Epithelial cell of esophagus (primary cell): ENCODE data around the gene VGLL4.

Source experiments
- DNase-seq: peaks from one replicate; pipeline ENCODE4 v3.0.0; 2010; ENCODE audit warnings: low read depth
- H3K4me3 ChIP-seq: 2 replicates; pipeline ENCODE4 v1.5.1; 2011; ENCODE audit warnings: mild to moderate bottlenecking, low read length, control low read depth
- TF ChIP-seq, protein P1 (sequence below): IDR thresholded peaks from 2 replicates; pipeline ENCODE4 v1.5.1; 2011; ENCODE audit warnings: low read depth, mild to moderate bottlenecking, low read length, control low read depth, inconsistent platforms; ENCODE audit not compliant: insufficient read depth; ENCODE audit errors: missing control alignments

VGLL4 gene

GRCh38 chr3:11607816-11608215 lies 35.9 kb downstream of the VGLL4 start:
- TF ChIP-seq, protein P1, sequence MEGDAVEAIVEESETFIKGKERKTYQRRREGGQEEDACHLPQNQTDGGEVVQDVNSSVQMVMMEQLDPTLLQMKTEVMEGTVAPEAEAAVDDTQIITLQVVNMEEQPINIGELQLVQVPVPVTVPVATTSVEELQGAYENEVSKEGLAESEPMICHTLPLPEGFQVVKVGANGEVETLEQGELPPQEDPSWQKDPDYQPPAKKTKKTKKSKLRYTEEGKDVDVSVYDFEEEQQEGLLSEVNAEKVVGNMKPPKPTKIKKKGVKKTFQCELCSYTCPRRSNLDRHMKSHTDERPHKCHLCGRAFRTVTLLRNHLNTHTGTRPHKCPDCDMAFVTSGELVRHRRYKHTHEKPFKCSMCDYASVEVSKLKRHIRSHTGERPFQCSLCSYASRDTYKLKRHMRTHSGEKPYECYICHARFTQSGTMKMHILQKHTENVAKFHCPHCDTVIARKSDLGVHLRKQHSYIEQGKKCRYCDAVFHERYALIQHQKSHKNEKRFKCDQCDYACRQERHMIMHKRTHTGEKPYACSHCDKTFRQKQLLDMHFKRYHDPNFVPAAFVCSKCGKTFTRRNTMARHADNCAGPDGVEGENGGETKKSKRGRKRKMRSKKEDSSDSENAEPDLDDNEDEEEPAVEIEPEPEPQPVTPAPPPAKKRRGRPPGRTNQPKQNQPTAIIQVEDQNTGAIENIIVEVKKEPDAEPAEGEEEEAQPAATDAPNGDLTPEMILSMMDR, result no peak
- DNase-seq, result peak; percentile 65
- H3K4me3 ChIP-seq, result no peak overlapping the region

GRCh38 chr3:11606865-11607440 lies 36.8 kb downstream of the VGLL4 start:
- H3K4me3 ChIP-seq, result no peak overlapping the region
- peak; percentile 76 for DNase-seq
- TF ChIP-seq, protein P1, result no peak

DNA sequence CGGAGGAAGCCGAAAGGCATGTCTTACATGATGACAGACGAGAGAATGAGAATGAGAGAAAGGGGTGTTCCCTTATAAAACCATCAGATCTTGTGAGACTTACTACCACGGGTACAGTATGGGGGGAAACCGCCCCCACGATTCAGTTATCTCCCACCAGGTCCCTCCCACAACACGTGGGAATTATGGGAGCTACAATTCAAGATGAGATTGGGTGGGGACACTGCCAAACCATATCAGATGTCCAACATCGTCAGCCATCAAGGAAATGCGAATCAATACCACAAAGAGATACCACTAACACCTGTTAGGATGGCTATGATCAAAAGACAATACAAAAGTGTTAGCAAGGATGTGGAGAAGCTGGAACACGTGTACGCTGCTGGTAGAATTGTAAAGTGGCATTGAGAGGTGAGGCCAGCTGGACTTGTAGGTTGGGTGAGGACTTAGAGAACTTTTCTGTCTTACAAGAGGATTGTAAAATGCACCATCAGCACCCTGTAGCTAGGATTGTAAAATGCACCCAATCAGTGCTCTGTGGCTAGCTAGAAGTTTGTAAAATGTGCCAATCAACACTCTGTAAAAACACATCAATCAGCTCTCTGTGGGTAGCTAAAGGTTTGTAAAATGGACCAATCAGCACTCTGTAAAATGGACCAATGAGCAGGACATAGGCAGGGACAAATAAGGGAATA lies 37.5 kb downstream of the VGLL4 start:
- DNase-seq, result no peak
- no peak overlapping the region for H3K4me3 ChIP-seq
- TF ChIP-seq, protein P1, result no peak

DNA sequence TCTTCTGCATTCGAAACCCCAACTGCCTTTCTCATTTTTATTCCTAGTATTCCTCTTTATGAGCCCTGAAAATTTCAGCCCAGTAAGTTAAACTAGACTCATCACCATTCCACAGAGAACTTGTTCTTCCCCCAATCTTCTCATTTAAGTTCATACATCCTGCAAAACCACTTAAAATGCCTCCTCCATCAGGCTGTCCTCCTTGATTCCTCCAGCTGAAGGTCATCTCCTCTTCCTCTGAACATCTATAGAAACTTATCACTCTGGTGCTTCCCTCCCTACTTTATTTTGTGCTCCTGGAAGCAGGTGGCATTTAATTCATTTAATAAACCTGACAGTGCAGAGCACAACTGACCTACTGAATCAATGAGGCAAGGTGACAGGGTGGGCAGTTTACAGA lies 38.3 kb downstream of the VGLL4 start:
- TF ChIP-seq, protein P1, result no peak
- no peak overlapping the region for H3K4me3 ChIP-seq
- no peak for DNase-seq

DNA sequence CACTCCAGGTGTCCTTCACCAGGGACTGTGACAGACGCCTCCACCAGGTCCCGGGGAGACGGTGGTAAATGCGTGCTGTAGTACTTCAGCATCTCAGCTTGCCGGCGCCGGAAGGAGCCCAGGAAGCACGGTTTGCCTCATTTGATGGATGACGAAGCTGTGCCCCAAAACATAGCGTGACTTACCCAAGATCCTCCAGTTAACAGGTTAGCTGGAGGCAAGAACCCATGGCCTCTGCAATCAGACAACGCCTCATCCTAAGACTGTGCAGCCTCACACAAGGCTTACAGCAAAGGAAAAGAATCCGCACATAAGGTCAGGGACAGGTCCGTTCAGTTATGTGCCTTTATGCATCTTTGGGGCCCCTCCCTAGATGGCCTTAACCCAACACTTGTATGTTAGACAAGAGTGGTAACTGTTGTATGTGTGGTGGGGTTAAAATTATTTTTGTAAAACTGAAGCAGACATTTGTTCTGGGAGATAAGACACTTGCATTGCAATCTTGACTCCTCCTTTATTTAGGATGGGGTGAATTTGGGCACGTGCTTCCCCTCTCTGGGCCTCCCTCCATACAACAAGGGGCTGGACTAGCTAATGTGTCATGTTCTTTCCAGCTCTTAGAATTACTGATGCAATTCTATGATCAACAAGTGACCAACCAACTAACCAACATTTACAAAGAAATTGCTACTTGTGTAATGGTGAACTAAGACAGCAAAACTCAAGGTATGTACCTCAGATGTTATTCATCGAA lies 39.4 kb downstream of the VGLL4 start:
- TF ChIP-seq, protein P1, result no peak
- DNase-seq, result no peak
- H3K4me3 ChIP-seq, result no peak overlapping the region

DNA sequence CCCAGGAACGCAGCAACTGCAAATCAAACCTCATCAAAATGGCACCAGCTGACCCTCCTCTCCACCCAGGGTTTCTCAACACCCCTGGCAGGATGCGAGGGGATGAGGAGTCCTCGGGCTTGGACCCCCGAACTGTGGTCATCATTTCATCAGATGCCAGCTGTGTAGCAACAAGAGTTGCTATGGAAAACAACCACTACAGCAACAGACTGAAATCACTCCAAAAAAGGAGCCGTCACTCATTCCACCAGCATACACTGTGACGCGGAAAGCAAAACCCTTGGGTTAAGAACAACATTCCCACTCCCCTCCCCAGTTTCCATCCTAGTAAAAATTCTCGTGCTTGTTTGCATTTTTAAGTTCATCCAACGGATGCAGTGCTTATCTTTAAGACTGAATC lies 40.1 kb downstream of the VGLL4 start:
- DNase-seq, result no peak
- H3K4me3 ChIP-seq, result no peak overlapping the region
- TF ChIP-seq, protein P1, result no peak
